HG03521 (cell line): ENCODE measurements around the gene AP5Z1.
"Not testable (repeated sequence)": the region's sequence is repeated elsewhere in the genome, so short reads cannot be mapped to it uniquely, and the experiment has no call there.

ENCODE experiments used
- ATAC-seq: cut with Tn5 transposase; IDR thresholded peaks from one replicate; pipeline ENCODE4 v1.9.1; 2021; ENCODE audit warnings: mild to moderate bottlenecking, moderate library complexity; ENCODE audit not compliant: unreplicated experiment

AP5Z1 gene

DNA sequence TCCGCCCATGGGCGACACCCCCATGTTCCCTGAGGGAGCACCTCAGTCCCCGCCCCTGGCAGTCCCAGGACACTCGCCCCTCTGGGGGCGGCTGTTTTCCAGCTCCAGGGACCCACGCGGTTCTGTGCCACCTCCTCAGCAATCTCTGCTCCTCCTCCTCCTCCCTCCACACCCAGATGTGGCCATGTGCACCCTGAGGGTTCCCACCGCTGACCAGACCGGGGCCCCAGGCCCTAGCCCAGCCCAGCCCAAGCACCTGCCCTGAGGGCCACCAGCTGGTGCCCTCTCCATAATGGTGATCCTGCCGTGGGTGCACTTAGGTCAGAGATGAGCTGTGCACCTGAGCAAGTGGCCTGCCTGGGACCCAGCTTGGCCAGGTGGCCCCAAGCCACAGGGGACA, 25.1 kb downstream of the AP5Z1 start:
- ATAC-seq = no peak

DNA sequence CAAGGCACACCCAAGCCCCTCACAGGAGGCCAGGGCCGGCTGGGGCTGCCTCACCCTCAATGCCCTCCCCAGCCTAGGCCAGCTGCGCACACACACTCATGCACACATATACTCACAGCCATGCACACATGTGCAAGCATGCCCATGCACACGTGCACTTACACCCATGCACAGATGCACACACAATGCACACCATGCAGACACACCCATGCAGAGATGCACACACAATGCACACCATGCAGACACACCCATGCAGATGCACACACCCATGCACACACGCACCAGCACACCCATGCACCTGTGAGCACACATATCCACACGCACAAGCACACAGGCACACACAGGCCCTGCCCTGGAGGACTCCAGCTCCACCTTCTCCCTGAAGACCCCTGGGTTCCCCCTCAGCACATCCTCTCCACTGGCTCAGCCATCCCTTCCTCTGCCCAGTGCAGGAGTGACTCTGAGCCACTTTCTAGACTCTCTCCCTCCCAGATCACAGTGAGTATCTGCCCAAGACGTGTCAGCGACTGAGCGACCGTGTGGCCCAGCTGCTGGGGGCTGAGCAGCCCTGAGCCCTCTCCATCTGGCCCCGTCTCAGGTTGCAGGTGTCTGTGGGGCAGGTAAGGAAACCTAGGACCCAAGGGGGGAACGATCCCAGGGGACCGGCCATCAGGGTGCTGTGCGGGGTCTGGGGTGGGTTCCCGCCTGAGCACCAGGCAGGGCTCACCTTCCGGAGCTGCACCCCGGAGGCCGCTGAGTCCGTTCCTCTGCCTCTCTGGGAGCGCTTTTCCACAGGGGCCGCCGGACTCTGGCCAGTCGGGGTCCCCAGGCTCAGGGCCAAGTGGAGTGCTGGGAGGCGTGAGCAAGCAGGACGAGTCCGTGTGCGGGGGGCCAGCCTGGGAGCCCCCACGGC, 25.8 kb downstream of the AP5Z1 start:
- no peak for ATAC-seq

- no peak for ATAC-seq
These were observed 26.4 kb downstream of the AP5Z1 start for GRCh38 chr7:4801839-4802231.

GRCh38 chr7:4802577-4802976, 27.2 kb downstream of the AP5Z1 start:
- ATAC-seq = not testable (repeated sequence)

- ATAC-seq = no peak
These were observed 28.2 kb downstream of the AP5Z1 start for GRCh38 chr7:4803397-4804241.

- ATAC-seq = no peak
These were observed 29.9 kb downstream of the AP5Z1 start for GRCh38 chr7:4805110-4805983.

DNA sequence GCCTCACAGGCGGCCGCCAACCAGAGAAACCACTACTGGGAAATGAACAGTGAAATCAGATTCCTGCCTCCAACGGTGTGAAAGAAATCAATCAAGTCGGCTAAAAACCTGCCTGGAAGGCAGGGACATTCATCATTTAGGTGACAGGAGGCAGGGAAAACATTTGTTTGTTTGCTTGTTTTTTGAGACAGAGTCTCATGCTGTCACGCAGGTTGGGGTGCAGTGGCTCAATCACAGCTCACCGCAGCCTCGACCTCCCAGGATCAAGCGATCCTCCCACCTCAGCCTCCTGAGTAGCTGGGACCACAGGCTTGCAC, 30.5 kb downstream of the AP5Z1 start:
- ATAC-seq = no peak

- ATAC-seq = no peak
These were observed 31.7 kb downstream of the AP5Z1 start for GRCh38 chr7:4806983-4807597.

- ATAC-seq = no peak
These were observed 32.2 kb downstream of the AP5Z1 start for GRCh38 chr7:4807598-4808016.

- ATAC-seq = no peak
These were observed 32.6 kb downstream of the AP5Z1 start for GRCh38 chr7:4808026-4808425.

DNA sequence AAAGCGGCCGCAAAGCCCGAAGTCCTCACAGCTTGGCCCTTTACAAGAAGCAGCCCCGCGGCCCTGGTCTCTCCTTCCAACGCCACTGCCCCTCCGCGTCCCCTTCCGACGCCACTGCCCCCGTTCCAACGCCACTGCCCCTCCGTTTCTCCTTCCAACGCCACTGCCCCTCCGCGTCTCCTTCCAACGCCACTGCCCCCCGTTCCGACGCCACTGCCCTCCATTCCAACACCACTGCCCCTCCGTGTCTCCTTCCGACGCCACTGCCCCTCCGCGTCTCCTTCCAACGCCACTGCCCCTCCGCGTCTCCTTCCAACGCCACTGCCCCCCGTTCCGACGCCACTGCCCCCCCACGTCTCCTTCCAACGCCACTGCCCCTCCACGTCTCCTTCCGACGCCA, 33.1 kb downstream of the AP5Z1 start:
- ATAC-seq = no peak

DNA sequence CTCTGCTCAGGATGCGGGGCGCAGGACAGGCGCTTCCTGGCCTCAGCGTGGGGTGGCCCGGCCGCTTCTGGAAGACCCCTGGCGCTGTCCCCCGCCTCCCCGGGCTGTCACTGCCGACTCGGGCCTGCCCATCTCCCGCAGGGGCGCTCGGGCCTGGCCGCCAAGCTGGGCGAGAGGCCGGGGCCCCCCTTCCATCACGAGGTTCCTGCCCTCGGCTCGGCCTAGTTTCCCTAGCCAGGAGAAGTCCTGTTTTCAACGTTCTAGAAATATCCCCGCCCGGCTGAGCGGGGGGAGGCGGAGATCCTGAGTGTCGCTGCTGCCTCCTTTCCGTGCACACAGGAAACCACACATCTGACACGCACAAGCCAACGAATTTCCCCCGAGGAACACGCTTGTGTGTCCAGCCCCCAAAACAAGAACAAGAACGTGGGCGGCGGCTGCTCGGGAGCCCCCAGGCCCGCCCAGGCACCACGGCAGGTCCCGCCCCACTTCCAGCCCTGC, 33.7 kb downstream of the AP5Z1 start:
- no peak for ATAC-seq

GRCh38 chr7:4809666-4810065, 34.2 kb downstream of the AP5Z1 start:
- ATAC-seq = no peak

DNA sequence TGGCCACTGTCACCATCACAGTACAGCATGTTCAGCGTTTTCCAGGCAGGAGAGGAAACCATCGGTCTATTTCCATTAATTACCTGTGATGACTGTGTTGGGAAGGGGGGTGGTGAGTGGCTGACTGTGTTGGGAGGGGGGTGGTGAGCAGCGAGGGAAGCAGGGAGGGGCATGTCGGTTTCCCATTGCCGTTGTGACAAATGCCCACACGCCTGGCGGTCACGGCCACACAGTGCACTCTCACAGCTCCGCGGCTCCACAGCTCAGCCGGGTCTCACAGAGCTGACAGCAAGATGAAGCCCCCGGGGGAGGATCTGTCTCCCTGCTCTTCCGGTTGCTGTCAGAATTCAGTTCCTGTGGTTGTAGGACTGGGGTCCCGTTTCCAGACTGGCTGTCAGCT, 39.0 kb downstream of the AP5Z1 start:
- ATAC-seq = no peak

DNA sequence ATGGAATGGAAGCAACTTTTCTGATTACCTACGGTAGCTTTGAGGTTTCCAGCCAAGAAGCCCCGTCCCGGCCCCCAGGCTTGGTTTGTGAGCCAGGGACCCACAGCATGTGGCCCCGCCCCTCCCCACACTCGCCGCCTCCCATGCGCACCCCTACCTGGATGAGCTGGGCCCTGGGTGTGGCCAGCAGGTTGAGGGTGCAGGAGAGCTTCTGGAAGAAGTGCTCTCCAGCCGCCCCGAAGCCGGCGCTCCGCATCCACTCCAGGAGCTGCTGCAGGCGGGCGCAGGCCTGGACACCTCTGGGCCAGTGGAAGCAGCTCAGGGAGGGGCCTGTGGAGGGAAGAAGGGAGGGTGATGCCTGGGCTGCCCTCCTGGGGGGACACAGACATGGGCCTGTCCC, 39.7 kb downstream of the AP5Z1 start:
- ATAC-seq = no peak

GRCh38 chr7:4815609-4816418, 40.4 kb downstream of the AP5Z1 start:
- ATAC-seq = no peak

- ATAC-seq = no peak
These were observed 41.1 kb downstream of the AP5Z1 start for GRCh38 chr7:4816419-4817080.

GRCh38 chr7:4817178-4817901, 41.9 kb downstream of the AP5Z1 start:
- no peak for ATAC-seq
